ENCODE results near the gene MPC2. TPM values are rescaled to one million over a fixed set of nuclear protein-coding genes. Genes with fewer than 3 reads are reported as not detected.

MPC2 gene
- total RNA-seq, 2 donors from 2014 or later: 17.6 to 33.8 TPM

DNA sequence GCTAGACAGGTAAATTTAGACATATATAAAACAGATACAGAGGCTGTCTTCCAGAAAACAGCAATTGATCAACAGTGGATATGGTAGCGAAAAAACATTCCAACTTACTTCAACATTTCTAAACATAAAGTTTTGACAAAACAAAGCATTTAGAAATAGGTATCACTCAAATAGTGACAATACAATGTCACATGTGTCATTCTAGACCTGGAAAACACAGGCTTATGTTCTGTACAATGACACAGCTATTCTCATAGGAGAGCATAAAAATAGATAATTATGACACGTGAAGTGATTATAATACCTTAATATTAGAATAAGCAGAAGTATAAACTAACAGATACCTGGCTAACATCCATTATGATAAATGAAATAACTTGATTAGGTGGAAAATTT is 8.4 kb downstream of the MPC2 start:
- no peaks in the 10 kb centered on the region for H3K9me3 ChIP-seq
- no peaks in the 10 kb centered on the region for H3K36me3 ChIP-seq
- H3K27me3 ChIP-seq (replicated peaks; ENCODE audit: insufficient read depth): no peaks in the 10 kb centered on the region
- TF ChIP-seq, protein P1, sequence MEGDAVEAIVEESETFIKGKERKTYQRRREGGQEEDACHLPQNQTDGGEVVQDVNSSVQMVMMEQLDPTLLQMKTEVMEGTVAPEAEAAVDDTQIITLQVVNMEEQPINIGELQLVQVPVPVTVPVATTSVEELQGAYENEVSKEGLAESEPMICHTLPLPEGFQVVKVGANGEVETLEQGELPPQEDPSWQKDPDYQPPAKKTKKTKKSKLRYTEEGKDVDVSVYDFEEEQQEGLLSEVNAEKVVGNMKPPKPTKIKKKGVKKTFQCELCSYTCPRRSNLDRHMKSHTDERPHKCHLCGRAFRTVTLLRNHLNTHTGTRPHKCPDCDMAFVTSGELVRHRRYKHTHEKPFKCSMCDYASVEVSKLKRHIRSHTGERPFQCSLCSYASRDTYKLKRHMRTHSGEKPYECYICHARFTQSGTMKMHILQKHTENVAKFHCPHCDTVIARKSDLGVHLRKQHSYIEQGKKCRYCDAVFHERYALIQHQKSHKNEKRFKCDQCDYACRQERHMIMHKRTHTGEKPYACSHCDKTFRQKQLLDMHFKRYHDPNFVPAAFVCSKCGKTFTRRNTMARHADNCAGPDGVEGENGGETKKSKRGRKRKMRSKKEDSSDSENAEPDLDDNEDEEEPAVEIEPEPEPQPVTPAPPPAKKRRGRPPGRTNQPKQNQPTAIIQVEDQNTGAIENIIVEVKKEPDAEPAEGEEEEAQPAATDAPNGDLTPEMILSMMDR (IDR thresholded peaks at IDR 0.05): no peak
- no peak overlapping the region for H3K27ac ChIP-seq
- DNase-seq (ENCODE audit: low spot score) (no peak), ATAC-seq (ENCODE audit: insufficient number of reproducible peaks, low FRiP score, low read depth) (no peak)
- peaks cover 6 to 24% of the 10 kb centered on the region in 2 donors for H3K4me1 ChIP-seq (ENCODE audit: control insufficient read depth in 1 of 2, low read depth in 2 of 2)
- no peak overlapping the region for H3K4me3 ChIP-seq

DNA sequence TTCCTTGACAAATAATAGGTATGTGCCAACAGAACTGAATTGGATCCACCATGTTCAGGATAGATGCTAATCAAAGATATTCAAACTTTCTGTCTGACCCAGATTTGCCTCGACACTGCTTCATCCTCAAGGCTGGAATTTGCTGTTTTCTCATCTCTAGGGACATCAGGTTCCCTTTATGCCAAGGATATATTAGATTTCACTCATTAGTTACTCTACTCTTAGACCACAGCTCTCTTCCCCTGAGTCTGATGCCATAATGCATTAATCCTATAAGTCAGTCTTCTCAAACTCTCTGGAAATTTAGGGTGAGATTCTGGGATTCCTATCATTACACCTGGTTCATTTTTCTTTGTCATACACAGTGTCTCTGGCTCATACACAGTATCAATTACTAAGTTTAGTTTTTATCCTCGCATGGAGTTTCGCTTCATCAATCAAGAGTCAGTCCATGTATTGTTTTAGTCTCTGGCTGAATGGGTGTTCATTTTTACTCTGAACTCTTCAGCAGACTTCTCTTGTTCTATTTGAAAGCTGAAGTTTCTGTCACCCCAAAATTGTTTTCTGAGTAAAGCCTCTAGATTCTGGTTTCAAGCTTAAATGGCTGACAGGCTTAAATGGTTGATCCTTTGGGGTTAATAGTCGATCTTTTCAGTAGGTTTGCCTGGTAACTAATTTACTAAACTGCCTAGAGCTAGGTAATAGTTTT is 9.7 kb downstream of the MPC2 start:
- H3K27ac ChIP-seq: no peak overlapping the region
- H3K9me3 ChIP-seq: no peaks in the 10 kb centered on the region
- DNase-seq (ENCODE audit: low spot score) (no peak), ATAC-seq (ENCODE audit: insufficient number of reproducible peaks, low FRiP score, low read depth) (no peak)
- H3K4me1 ChIP-seq (ENCODE audit: control insufficient read depth in 1 of 2, low read depth in 2 of 2): peaks cover 19% of the 10 kb centered on the region in 2 donors
- no peaks in the 10 kb centered on the region for H3K27me3 ChIP-seq (replicated peaks; ENCODE audit: insufficient read depth)
- H3K36me3 ChIP-seq: no peaks in the 10 kb centered on the region
- no peak overlapping the region for H3K4me3 ChIP-seq
- TF ChIP-seq, protein P1 (IDR thresholded peaks at IDR 0.05): no peak

DNA sequence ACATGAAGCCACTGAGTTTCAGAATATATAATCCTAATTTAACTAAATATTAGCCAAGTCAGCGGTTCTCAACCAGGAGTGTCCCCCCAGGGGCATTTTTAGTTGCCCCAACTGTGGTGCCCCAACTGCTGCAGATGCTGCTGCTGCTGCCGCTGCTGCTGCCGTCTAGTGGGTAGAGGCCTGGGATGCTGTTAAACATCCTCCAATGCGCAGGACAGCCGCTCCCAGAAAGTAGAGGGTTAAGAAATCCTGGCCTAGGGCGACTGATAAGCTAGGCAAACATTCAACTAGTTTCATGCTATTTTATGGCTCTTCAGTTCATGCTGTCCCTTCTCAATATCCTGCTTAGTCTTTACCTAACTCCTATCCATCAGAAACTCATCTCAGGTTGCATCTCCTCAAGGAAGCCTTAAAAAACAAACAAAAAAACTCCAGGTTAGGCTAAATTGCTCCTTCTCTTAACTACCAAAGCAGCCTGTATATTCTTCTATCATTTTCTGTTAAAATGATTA is 10.3 kb downstream of the MPC2 start:
- H3K27ac ChIP-seq: no peak overlapping the region
- H3K27me3 ChIP-seq (replicated peaks; ENCODE audit: insufficient read depth): no peaks in the 10 kb centered on the region
- H3K4me3 ChIP-seq: no peak overlapping the region
- no peak for DNase-seq (ENCODE audit: low spot score)
- no peaks in the 10 kb centered on the region for H3K9me3 ChIP-seq
- H3K36me3 ChIP-seq: no peaks in the 10 kb centered on the region
- H3K4me1 ChIP-seq (ENCODE audit: control insufficient read depth in 1 of 2, low read depth in 2 of 2): peaks cover 23 to 25% of the 10 kb centered on the region in 2 donors
- TF ChIP-seq, protein P1 (IDR thresholded peaks at IDR 0.05): no peak
- no peak for ATAC-seq (ENCODE audit: insufficient number of reproducible peaks, low FRiP score, low read depth)

- Histone ChIP-seq H3K4me3 (no peak overlapping the region), H3K27me3 (replicated peaks; ENCODE audit: insufficient read depth) (no peaks in the 10 kb centered on the region), H3K36me3 (no peaks in the 10 kb centered on the region), H3K4me1 (ENCODE audit: control insufficient read depth in 1 of 2, low read depth in 2 of 2) (peaks cover 12 to 20% of the 10 kb centered on the region in 2 donors), H3K9me3 (no peaks in the 10 kb centered on the region), H3K27ac (no peak overlapping the region)
- ATAC-seq (ENCODE audit: insufficient number of reproducible peaks, low FRiP score, low read depth): no peak
- no peak for DNase-seq (ENCODE audit: low spot score)
- TF ChIP-seq, protein P1 (IDR thresholded peaks at IDR 0.05): no peak
Observed at GRCh38 chr1:167924543-167925231, 12.2 kb downstream of the MPC2 start.

DNA sequence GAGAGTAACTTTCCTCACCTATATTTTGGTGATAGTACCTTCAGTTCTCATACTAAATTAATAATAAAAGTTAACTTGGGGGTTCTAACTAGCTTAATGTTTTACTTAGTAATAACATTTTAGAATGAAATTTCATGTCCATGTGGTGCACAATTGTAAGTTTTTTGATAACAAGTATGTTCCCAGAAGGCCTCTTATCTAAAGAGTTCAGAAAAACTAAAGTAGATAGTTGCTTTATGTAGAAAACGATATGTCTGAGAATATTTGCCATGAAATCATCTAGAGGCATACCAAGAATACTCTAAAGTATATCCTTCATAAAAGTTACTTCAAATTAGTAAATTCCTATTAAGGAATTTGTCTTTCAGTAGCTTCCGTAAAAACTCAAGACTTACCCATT is 12.8 kb downstream of the MPC2 start:
- Histone ChIP-seq H3K36me3 (no peaks in the 10 kb centered on the region), H3K4me3 (no peak overlapping the region), H3K27me3 (replicated peaks; ENCODE audit: insufficient read depth) (no peaks in the 10 kb centered on the region), H3K4me1 (ENCODE audit: control insufficient read depth in 1 of 2, low read depth in 2 of 2) (peaks cover 11 to 19% of the 10 kb centered on the region in 2 donors), H3K27ac (no peak overlapping the region), H3K9me3 (no peaks in the 10 kb centered on the region)
- ATAC-seq (ENCODE audit: insufficient number of reproducible peaks, low FRiP score, low read depth) (no peak), DNase-seq (ENCODE audit: low spot score) (no peak)
- TF ChIP-seq, protein P1 (IDR thresholded peaks at IDR 0.05): no peak

All from thoracic aorta (tissue), 2 donors.